Spleen (tissue), 7 donors: Measurements from ENCODE around the gene DGKB.

Source experiments
- POLR2A ChIP-seq, 3 donors: fragments of 450-650 bp; IDR thresholded peaks; one replicate each; pipeline ENCODE4 v1.5.1; 2017; ENCODE audit warnings: antibody characterized with exemption in 3 of 3, mild to moderate bottlenecking in 1 of 3
- POLR2AphosphoS5 ChIP-seq, 3 donors: sonication (generic); formaldehyde crosslinking; IDR thresholded peaks; one replicate each; pipeline ENCODE4 v1.5.1; 2017; ENCODE audit warnings: antibody characterized with exemption in 3 of 3
- TF ChIP-seq, protein P1 (sequence below), 11 experiments: fragments of 200-600 bp in 7 of 11; fragments of 450-650 bp in 4 of 11; sonication (generic) in 4 of 11; IDR thresholded peaks in 8 of 11; conservative IDR thresholded peaks in 3 of 11; 1 replicate in 7 of 11; 2 replicates in 4 of 11; pipeline versions ENCODE4 v1.4.0 to v1.8.0; 2016 to 2021; ENCODE audit warnings: antibody characterized with exemption in 11 of 11, inconsistent platforms in 4 of 11, mild to moderate bottlenecking in 1 of 11
- donor health status: DM: no; HTN: no; CAD: no; lungs with moderate emphysema.
- donor health status: DM: no; HTN: no; CAD: no.
- donor health status: DM: no; HTN: no; CAD: no.

DNA sequence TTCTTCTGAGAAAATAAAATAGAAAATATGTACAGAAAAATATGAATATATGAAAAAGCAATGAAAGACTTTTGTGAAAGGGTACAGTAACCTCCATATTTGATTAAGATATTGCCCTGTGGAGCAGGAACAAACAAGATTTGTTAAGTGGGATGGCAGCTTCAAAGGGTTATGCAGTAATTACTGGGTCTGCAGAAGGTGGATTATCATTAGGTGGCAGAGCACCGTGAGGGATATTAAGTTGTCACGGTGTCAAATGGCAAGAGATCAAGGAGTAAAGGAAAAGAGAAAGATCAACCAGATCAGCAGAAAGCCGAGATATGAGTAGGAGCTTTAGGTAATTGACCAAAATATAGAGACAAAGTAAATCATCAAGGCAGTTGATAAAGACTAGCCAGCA is 44.1 kb downstream of the DGKB start:
- TF ChIP-seq, protein P1, sequence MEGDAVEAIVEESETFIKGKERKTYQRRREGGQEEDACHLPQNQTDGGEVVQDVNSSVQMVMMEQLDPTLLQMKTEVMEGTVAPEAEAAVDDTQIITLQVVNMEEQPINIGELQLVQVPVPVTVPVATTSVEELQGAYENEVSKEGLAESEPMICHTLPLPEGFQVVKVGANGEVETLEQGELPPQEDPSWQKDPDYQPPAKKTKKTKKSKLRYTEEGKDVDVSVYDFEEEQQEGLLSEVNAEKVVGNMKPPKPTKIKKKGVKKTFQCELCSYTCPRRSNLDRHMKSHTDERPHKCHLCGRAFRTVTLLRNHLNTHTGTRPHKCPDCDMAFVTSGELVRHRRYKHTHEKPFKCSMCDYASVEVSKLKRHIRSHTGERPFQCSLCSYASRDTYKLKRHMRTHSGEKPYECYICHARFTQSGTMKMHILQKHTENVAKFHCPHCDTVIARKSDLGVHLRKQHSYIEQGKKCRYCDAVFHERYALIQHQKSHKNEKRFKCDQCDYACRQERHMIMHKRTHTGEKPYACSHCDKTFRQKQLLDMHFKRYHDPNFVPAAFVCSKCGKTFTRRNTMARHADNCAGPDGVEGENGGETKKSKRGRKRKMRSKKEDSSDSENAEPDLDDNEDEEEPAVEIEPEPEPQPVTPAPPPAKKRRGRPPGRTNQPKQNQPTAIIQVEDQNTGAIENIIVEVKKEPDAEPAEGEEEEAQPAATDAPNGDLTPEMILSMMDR (IDR thresholded peaks at IDR 0.05 in 8 of 11, conservative IDR thresholded peaks at IDR 0.05 in 3 of 11), result no peak
- no peak for TF ChIP-seq POLR2A (IDR thresholded peaks at IDR 0.05)
- no peak for TF ChIP-seq POLR2AphosphoS5 (IDR thresholded peaks at IDR 0.05)
